NCI-H526 (cell line): ENCODE results near the gene ABRAXAS1.
"Not testable (repeated sequence)": the region's sequence is repeated elsewhere in the genome, so short reads cannot be mapped to it uniquely, and the experiment has no call there.

ENCODE experiments used
- DNase-seq, 2 experiments: peaks; one replicate each; lab custom pipeline; 2025; lab: John Stamatoyannopoulos, UW

ABRAXAS1 gene

DNA sequence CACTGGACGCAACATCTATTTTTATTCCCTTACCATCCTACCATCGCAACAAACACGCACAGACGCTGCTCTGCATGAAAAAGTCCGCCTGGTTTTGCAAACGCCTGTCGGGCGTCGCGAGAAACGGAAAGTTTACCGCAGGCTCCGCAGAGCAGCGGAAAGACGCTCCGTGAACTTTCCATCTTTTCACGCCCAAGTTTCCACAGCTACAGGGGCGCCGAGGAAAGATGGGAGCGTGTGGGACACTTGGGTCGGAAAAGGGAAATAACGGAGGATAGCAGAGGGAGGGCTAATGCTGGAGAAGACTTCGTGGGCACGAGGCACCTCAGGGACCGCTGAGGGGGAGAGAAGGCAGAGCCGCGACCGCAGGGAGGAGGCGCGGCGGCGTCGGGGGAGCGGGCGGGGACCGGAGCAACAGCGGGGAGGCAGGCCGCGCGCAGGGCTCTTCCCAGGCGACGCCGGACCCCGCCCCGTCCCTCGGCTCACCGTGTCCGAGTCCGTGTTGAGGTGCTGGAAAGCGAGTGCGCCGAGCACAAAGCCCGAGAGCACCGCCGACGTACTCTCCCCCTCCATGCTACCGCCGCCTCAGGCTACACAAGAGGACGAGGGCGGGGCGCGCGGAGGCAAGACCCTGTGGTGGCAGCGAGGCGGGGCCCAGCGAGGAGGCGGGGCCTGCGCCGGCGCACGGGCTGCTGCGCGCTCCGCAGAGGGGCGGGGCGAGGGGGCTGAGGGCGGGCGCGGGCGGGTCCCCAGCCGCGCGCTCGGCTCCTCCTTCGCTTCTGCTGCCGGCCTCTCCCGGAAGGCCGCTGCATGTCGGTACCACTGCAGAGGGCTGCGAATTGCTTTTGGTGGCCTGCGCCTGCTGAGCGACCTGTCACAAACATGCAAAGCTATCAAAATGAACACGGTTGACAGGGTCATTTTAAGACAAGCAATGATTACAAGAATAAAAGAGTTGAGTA is at the start of gene ABRAXAS1:
ABRAXAS1 (minus strand) TSS at position 601 of the 962 bp plus-strand sequence; CDS start at position 573, 28 bp downstream.
- DNase-seq, result peak; percentile 73 to 92

DNA sequence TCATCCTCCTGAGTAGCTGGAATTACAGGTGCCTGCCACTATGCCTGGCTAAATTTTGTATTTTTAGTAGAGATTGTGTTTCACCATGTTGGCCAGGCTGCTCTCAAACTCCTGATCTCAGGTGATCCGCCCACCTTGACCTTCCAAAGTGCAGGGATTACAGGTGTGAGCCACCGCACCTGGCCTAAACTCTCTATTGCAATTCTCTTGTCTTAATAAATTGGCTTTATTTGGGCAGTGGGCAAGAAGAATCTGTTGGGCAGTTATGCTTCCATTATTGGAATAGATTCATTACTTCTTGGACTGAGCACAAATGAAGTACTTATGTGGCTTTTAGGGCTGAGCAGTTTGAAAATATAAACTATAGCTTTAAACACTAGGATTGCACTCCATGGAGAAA is 42.8 kb upstream of the ABRAXAS1 start:
- DNase-seq, result no peak

DNA sequence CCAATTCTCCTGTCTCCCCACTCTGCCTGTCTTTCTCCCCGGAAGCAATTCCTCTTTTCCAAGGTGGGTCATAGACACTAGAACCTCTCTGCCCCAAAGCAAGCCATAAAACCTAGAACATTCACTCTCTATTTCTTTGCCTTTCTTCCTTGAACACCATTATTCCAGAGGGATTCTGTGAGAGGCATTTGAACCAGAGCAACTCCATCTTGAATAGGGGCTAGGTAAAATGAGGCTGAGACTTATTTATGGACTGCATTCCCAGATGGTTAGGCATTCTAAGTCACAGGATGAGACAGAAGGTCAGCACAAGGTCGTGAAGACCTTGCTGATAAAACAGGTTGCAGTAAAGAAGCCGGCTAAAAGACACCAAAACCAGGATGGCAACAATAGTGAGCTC is 37.3 kb upstream of the ABRAXAS1 start:
- no peak for DNase-seq

DNA sequence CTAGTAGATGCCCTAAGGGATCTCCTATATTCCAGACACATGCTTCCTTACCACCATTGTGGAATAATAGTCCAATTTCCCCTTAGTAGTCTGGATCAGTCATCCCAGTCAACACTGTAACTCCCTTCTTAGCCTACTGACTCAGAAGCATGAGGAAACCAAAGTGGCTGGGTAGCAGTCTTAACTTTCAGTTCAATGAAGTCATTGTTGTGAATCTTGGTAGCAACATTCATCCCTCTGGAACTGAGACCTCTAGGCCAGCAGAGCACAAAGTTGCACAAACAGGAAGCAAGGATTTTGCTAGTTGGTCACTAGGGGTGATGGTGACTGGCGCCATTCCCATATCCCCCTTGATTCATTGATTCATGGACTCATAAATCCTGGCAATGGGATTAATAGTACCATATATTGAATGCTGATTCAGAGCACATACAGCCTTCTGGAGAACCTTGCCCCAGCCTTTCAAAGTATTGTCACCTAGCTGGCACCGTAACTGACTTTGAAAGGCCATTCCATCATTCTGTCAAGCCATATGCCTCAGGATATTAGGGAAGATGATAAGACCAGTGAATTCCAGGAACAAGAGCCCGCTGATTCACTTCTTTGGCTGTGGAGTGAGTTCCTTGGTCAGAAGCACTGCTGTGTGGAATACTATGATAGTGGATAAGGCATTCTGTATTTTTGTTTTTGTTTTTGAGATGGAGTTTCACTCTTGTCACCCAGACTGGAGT is 31.3 kb upstream of the ABRAXAS1 start:
- DNase-seq, result no peak

DNA sequence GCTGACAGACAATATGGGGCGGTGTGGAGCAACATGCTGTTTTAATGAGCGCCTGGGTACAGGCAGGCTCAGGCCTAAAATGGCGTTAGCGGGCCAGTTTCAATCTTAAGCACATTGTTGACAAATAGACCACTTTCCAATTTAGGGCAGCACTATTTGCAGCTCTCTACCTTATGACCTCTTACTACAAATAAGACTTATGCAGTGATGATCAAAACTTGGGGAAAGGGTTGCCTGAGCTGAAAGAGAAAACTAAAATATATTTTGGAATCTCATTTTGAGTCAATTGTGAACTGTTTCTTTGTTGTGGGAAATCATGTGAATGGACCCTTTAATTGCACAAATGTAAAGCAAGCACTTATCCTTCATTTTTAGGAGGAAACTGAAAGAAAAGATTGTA is 25.5 kb upstream of the ABRAXAS1 start:
- DNase-seq, result no peak

DNA sequence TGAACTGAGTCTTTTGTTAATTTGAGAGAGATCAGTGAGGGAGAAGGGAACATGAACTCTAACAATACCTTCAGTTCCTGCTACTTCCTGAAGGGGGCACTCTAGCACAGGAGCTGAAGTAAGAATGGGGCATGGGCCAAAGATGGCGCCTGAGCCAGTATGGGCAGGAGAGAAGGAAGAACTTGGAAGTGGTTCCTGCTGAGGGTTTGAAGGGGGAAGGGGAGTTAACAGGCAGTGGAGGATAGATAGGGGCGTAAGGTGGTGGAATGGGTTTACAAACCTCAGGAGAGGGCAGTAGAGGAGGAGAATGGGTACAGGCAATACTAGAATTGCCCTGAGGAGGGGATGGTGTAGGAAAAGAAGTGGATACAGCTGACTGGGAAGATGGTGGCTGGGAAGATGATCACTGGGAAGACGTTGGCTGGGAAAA is 24.3 kb upstream of the ABRAXAS1 start:
- DNase-seq, result peak; percentile 6 to 51

DNA sequence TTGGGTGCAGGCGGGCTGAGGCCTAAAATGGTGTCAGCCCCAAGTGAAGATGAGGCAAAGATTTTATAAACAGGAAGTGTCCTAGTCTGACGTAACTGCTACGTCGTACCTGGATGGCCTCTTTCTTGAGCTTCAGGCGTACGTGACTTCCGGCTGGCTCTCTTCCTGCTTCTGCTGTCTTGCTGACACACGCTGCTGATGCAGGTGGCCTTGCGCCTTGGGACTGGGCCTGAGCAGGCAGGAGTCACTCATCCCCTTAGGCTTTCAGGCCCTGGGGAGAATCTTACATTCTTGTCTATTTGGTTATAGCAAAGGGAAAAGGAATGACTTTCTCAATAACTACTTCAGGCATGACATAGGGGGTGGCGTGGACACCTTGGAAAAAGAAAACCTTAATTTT is 20.1 kb upstream of the ABRAXAS1 start:
- DNase-seq, result no peak

DNA sequence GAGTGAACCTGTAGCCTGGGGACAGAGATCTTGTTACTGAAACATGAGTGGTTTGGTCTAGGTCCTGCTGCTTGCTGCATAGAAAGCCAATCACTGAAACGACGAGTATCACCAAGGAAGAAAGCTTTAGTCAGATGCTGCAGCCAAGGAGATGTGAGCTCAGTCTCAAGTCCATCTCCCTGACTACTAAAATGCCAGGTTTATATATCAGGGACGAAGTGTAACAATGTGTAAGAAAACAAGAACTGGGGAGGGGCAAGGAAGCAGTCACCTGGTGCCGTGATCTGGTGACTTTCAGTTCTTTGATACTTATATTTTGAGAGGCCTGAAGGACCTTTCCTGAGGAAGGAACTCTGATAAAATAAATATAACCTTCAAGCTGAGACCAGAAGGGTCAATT is 19.6 kb upstream of the ABRAXAS1 start:
- DNase-seq, result no peak

DNA sequence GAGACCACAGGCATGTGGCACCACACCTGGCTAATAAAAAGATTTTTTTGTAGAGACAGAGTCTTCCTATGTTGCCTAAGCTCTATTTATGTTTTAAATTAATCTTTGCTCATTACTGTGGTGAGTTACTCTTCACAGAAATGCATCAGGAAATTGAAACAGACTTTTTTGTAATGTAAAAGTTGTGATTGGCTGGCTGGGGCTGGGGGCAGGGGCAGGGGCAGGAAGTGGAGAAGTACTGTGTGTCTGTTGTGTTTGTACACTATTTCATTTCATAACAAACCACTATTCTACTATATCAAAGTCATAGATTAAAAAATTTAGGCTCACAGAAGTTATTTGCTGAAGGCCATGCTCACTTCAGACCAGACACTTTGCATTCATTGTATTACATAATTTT is 19.1 kb upstream of the ABRAXAS1 start:
- no peak for DNase-seq

DNA sequence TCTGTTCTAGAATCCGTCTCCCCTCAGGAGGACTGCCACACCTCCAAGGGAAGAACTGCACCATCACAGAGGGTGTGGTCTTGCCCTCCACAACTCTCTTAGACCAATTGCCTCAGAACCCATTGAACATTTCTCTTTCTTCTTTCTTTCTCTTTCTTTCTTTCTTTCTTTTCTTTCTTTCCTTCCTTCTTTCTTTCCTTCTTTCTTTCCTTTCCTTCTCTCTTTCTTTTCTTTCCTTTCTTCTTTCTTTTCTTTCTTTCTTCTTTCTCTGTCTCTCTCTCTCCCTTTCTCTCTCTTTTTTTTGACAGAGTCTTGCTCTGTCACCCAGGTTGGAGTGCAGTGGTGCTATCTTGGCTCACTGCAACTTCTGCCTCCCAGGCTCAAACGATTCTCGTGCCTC is 16.8 kb upstream of the ABRAXAS1 start:
- DNase-seq, result not testable (repeated sequence)

DNA sequence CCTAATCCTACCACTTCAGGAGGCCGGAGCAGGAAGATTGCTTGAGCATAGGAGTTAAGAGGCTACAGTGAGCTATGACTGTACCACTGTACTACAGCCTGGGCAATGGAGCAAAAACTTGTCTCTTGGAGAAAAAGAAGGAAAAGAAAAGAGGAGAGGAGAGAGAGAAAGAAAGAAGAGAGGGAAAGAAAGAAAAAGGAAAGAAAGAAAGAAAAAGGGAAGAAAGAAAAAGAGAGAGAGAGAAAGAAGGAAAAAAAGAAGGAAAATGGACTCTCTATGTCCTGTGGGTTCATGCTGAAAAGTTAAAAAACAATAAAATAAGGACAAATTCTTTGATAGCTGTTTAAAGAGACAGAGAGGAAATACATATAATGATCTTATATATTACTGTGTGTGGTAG is 13.3 kb upstream of the ABRAXAS1 start:
- DNase-seq, result no peak

DNA sequence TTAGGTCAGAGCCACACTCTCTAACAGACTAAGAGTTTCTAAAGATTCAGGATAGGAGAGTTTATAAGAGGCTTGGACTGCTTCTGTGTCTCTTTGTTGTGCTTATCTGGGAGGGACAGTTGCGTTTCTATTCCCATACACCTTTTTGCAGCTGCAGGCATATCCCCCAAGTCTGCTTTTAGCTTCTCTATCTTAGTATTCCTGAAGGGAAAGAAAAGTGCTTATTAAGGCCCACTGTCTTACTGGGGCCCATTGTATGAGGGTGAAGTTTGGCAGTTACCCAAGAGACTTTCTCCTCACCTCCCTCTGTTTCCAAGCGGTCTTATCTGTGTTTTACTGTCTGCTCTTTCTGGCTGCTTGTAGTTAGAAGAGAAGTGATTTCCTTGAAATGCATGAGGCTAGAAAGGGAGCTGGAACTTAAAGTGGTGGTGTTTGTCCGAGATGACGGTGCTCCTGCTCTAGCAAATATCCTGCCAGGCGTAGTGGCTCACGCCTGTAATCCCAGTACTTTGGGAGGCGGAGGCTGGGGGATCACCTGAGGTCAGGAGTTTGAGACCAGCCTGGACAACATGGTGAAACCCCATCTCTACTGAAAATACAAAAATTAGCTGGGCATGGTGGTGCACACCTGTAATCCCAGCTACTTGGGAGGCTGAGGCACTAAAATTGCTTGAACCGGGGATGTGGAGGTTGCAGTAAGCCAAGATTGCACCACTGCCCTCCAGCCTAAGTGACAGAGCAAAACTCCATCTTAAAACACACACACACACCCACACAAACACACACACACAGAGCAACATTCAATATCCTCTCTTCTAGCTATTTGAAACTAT is 11.4 kb upstream of the ABRAXAS1 start:
- DNase-seq, result not testable (repeated sequence)

DNA sequence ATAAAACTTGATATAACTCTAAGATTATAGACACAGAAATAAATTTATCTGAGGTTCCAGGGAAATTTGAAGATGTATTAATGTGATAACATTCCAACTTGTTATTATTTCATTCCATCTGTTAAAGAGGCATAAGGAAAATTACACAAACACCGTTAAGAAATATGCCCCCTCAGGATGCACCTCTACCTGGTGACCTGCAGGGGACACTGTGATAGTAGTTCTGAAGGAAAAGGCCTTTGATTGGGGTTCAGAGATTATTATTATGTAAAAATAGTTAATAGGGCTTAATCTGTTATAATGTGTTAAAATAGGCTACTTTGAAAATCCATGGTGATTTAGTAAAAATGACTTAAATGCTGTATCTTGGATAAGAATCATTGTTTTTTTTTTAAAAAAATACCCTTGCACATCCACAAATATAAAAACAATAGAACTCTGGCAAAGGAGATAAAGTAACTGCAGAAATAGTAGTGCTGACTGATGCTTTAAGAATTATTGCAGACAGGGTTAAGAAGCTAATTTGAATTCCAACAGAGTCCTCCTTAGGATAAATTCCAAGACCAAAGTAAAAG is 6.1 kb upstream of the ABRAXAS1 start:
- peak in 1 of 2 experiments; percentile 4 for DNase-seq

DNA sequence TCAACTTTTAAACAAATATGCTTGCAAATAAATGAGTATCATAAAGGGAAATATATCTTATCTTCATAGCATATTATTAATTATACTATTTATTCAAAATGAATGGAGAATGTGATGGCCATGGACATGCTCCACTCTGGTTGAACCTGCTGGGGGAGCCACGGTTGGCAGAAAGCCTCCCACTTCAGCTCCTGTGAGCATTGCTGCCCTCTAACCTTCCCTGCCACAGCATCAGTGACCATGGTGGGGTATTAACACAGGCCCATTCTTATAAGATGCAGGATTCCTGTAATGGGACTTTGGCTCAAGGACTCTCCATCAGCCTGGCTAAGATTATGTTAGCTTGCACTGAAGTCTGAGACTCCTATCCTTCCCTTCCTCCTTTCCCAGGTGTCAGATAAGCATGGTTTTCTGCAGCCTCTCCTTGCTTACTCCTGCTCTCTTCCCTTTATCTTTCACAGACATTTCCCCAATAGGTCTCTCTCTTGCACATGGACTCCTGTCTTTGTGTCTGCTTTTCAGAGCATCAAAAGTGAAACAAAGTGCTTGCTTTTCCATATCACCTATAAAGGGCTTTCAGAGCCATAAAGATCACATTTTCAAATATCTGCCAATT is 4.9 kb upstream of the ABRAXAS1 start:
- no peak for DNase-seq

DNA sequence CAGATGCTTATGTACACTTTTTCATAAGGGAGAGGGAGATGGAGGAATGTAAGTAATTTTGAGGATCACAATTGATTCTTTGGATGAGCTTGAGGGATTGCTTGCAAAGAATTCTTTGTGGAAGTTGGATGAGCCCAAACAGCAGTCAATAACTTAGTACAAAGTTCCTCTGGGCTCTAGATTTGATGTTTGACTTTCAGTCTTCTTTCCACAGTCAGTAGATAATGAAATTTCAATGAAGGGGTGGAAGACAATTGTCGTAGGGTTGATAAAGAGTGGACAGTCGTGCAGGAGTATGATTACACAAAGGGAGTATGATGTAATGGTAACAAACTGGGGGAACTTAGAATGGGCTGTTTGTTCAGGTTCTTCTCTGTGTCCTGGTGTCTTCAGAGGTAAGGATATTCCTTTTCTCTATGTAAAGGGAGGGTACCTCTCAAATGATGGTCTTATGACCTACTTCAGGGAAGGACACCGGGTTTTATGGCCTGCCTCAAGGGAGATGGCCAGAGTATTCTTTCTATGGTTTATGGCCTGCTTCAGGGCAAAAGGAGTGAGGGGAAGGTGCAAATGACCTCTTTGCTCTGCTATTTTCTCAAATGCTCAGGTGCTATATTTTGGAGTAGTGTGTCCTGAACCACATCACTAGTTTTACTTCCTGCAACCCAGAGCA is 1.7 kb upstream of the ABRAXAS1 start:
- no peak for DNase-seq

DNA sequence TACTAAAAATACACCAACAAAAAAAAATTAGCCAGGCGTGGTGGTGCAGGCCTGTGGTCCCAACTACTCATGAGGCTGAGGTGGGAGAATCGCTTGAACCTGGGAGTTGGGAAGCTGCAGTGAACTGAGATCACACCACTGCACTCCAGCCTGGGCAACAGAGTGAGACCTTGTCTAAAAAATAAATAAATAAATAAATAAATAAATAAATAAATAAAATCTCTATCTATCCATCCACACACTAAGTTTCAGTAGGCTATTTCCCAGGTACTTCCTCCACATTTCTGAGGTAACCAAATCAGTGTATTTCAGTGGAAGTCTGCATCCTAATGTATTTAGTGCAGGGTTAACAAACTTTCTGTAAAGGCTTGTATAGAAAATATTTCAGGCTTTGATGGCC is 10.9 kb downstream of the ABRAXAS1 start:
- no peak for DNase-seq

DNA sequence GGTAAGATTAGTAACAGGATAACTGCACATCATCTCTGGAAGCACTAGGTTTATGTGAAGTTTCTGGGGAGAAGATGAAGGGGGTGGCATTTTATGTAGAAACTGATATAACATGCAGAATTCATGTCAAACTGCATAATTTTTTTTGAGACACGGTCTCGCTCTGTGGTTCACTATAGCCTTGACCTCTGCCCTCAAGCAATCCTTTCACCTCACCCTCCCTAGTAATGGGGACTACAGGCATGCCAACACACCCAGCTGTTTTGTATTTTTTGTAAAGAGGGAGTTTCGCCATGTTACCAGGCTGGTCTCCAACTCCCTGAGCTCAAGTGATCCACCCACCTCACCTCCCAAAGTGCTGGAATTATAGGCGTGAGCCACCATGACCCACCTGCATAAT is 11.5 kb downstream of the ABRAXAS1 start:
- DNase-seq, result no peak

DNA sequence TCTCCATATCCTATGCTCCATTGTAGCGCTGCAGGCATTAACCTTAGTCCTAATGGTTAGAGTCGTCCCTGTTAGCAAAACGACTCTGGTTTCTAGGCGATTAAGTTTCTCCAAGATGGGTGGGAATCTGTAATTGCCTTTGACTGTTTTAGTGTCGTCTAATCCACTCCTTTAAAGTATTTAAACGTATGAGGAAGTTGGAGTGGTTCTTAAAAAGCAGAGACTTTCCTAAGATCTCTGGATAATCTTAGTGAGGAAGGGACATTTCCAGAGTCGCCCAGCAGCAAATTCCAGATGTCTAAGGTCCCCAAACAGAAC is 28.8 kb downstream of the ABRAXAS1 start:
- no peak for DNase-seq

DNA sequence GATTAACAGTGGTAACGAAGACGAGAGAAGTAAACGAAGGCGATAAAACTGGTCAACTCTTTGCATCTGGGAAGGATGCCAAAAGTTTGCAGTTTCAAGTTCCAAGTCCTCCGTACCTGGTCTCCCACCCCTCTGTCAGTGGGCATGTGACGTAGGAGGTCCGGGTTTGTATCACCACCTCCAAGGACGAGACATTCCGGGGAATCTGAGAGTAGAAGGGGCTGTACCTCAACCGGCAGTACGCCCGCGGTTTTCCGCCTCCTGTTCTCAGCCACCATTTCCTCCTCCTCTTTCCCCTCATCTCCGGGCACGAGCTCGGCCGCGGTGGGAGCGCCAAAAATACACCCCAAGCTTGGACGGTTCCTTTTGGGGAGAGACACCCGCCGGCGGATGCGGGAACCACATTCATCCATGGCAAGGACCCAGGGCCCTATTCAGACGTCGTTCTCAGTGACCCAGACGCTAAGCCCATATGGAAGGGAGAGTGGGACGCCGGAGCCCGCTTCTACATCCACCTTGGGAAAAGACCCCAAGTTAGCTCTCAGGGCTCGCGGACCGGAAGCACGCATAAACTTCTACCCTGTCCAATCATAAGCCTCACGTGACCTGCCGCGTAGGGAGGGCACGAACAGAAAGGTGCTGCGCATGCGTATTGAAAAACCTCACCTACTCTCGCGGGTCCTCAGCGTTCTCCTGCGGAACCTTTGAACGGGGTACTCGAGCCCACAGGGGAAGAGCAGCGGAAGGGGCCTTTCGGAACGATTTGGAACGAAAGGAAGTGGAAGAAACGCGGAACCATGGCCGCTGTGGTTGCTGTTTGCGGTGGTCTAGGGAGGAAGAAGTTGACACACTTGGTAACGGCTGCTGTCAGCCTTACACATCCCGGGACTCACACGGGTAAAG is 29.4 kb downstream of the ABRAXAS1 start, which contains the start of the genes HELQ and MRPS18C:
HELQ (minus strand) TSS at position 543 of the 903 bp plus-strand sequence; CDS start at position 413, 130 bp downstream.
MRPS18C (plus strand) TSS at position 778 of the 903 bp plus-strand sequence; CDS start at position 798, 20 bp downstream.
- DNase-seq, result peak; percentile 97

DNA sequence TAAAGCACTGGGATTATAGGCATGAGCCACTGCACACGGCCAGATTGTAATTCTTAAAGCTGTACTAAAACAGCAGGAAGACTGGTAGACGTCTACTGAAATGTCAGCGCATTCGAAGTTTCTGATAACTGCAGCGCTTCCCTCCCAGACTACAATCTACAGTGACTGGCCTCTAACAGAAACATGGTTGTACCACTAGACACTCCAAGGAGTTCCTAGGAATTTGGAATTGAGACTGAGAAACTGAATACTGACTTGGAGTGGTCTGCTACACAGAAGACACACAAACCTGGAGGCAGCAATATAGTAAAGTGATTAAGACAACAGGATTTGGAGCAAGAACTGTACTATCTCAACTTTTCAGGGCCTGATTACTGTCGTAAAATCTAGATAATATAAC is 30.2 kb downstream of the ABRAXAS1 start:
- DNase-seq, result no peak
